GM19452 (cell line): ENCODE results near the gene OXSM.

Experiments
- ATAC-seq: cut with Tn5 transposase; IDR thresholded peaks from one replicate; pipeline ENCODE4 v1.9.1; 2021; ENCODE audit not compliant: unreplicated experiment

The OXSM gene

GRCh38 chr3:25803833-25804232 is 13.9 kb downstream of the OXSM start:
- ATAC-seq, result no peak

GRCh38 chr3:25804676-25805075 is 14.8 kb downstream of the OXSM start:
- no peak for ATAC-seq

GRCh38 chr3:25812644-25813043 is 22.8 kb downstream of the OXSM start:
- no peak for ATAC-seq

GRCh38 chr3:25817107-25817506 is 27.2 kb downstream of the OXSM start:
- ATAC-seq, result no peak

GRCh38 chr3:25817638-25818037 is 27.7 kb downstream of the OXSM start:
- ATAC-seq, result no peak

- ATAC-seq, result no peak
Measured at GRCh38 chr3:25818335-25818734, 28.4 kb downstream of the OXSM start.

GRCh38 chr3:25820366-25820765 is 30.5 kb downstream of the OXSM start:
- ATAC-seq, result no peak

- ATAC-seq, result no peak
Measured at GRCh38 chr3:25820816-25821486, 31.1 kb downstream of the OXSM start.

- no peak for ATAC-seq
Measured at GRCh38 chr3:25821746-25822573, 32.1 kb downstream of the OXSM start.

GRCh38 chr3:25823314-25823713 is 33.4 kb downstream of the OXSM start:
- no peak for ATAC-seq

- no peak for ATAC-seq
Measured at GRCh38 chr3:25826510-25826909, 36.6 kb downstream of the OXSM start.

GRCh38 chr3:25830373-25831280 is 40.7 kb downstream of the OXSM start:
- ATAC-seq, result no peak

GRCh38 chr3:25831578-25831977 is 41.7 kb downstream of the OXSM start:
- no peak for ATAC-seq

GRCh38 chr3:25834346-25834745 is 44.5 kb downstream of the OXSM start:
- ATAC-seq, result peak; percentile 54

GRCh38 chr3:25836579-25836978 is 46.7 kb downstream of the OXSM start:
- ATAC-seq, result no peak

- no peak for ATAC-seq
Measured at GRCh38 chr3:25837038-25837437, 47.1 kb downstream of the OXSM start.

GRCh38 chr3:25840099-25840498 is 50.2 kb downstream of the OXSM start:
- no peak for ATAC-seq

GRCh38 chr3:25843332-25843731 is 53.4 kb downstream of the OXSM start:
- ATAC-seq, result no peak
